Tongue (tissue), 2 donors: ENCODE data around the gene KIF3A. TPM values are rescaled to one million over a fixed set of nuclear protein-coding genes. Genes with fewer than 3 reads are reported as not detected.

Experiments
- DNase-seq: peaks from one replicate; pipeline ENCODE4 v3.0.0-alpha.2; 2015
- total RNA-seq: library from RNA; depleted of rRNA; stranded (reverse); fragments of >200 nt; gene quantifications from one replicate; pipeline ENCODE4 v1.2.3, GENCODE V29; 2014

Gene KIF3A
- total RNA-seq, 1 donor from 2014 or later: 7.0 TPM

- DNase-seq: peak; percentile 56
Observed at GRCh38 chr5:132753135-132753987, 16.0 kb upstream of the KIF3A start.

- DNase-seq: no peak
Observed at GRCh38 chr5:132752581-132753125, 15.3 kb upstream of the KIF3A start.

GRCh38 chr5:132751971-132752580 is 14.7 kb upstream of the KIF3A start:
- no peak for DNase-seq

GRCh38 chr5:132751444-132751843 is 14.1 kb upstream of the KIF3A start:
- DNase-seq: no peak

GRCh38 chr5:132750471-132751230 is 13.3 kb upstream of the KIF3A start:
- no peak for DNase-seq

GRCh38 chr5:132749506-132749905 is 12.2 kb upstream of the KIF3A start:
- DNase-seq: no peak

- no peak for DNase-seq
Observed at GRCh38 chr5:132748522-132749000, 11.2 kb upstream of the KIF3A start.

GRCh38 chr5:132747616-132748440 is 10.5 kb upstream of the KIF3A start:
- DNase-seq: no peak

GRCh38 chr5:132746954-132747615 is 9.7 kb upstream of the KIF3A start, which contains the start of gene CCNI2:
Gene CCNI2, plus strand, starts transcription at chr5:132747426. Its CDS starts 70 bp downstream, at chr5:132747496.
- peak; percentile 27 for DNase-seq

GRCh38 chr5:132746592-132746953 is 9.2 kb upstream of the KIF3A start:
- DNase-seq: no peak

- no peak for DNase-seq
Observed at GRCh38 chr5:132744659-132745058, 7.3 kb upstream of the KIF3A start.

- no peak for DNase-seq
Observed at GRCh38 chr5:132742626-132743025, 5.3 kb upstream of the KIF3A start.

GRCh38 chr5:132742158-132742557 is 4.8 kb upstream of the KIF3A start:
- DNase-seq: no peak

- no peak for DNase-seq
Observed at GRCh38 chr5:132739232-132739631, 1.9 kb upstream of the KIF3A start.

GRCh38 chr5:132737982-132738681 is 786 bp upstream of the KIF3A start:
- DNase-seq: no peak

- no peak for DNase-seq
Observed at GRCh38 chr5:132734687-132735086, 2.7 kb downstream of the KIF3A start.

- no peak for DNase-seq
Observed at GRCh38 chr5:132733499-132734148, 3.7 kb downstream of the KIF3A start.

GRCh38 chr5:132729896-132730295 is 7.5 kb downstream of the KIF3A start:
- no peak for DNase-seq

GRCh38 chr5:132725745-132726144 is 11.6 kb downstream of the KIF3A start:
- no peak for DNase-seq
